Endothelial cell of umbilical vein (primary cell): Measurements from ENCODE around the gene ANKRD13D. TPM values are rescaled to one million over a fixed set of nuclear protein-coding genes. Genes with fewer than 3 reads are reported as not detected.

Experiments
- BruUV-seq: library from RNA; stranded (reverse); fragments of 400-500 nt; replicated peaks from 2 replicates; lab custom pipeline; 2021; lab: Mats Ljungman, UMichigan
- CTCF ChIA-PET: fragments of 300-600, 350-600 bp; sonication (Branson Sonifier 250); formaldehyde crosslinking; loops from one replicate; lab custom pipeline; 2021; ENCODE audit warnings: antibody characterized with exemption, inconsistent platforms; lab: Charles Lee
- POLR2A ChIA-PET: fragments of 300-600, 350-600 bp; sonication (Branson Sonifier 250); formaldehyde crosslinking; loops from one replicate; lab custom pipeline; 2021; ENCODE audit warnings: antibody characterized with exemption, inconsistent platforms; lab: Charles Lee
- DNase-seq: peaks from one replicate; pipeline ENCODE4 v3.0.0-alpha.2; 2011; ENCODE audit warnings: low read depth, low spot score
- FAIRE-seq: peaks from 2 replicates; lab custom pipeline; 2011; peaks lifted over from hg19 to GRCh38; lab: Jason Lieb, UNC
- H2AFZ ChIP-seq: 2 replicates; pipeline ENCODE4 v1.6.0; 2012; ENCODE audit warnings: low read depth, low read length, control low read depth, inconsistent platforms
- H3K27ac ChIP-seq: 2 replicates; pipeline ENCODE4 v1.5.1; 2011; ENCODE audit warnings: low read depth, mild to moderate bottlenecking, control low read depth, low read length, moderate library complexity; ENCODE audit not compliant: insufficient read depth
- H3K27me3 ChIP-seq, 2 experiments: 2 replicates each; pipeline versions ENCODE4 v1.6.0 to v1.6.1; 2011; ENCODE audit warnings: low read length in 2 of 2, mixed read lengths in 1 of 2; ENCODE audit not compliant: control insufficient read depth in 2 of 2, insufficient read depth in 2 of 2
- H3K36me3 ChIP-seq, 2 experiments: 2 replicates in 1 of 2; 3 replicates in 1 of 2; pipeline ENCODE4 v1.5.1; 2011; ENCODE audit warnings: low read length in 2 of 2, mild to moderate bottlenecking in 1 of 2, moderate library complexity in 1 of 2; ENCODE audit not compliant: control insufficient read depth in 2 of 2, insufficient read depth in 2 of 2; ENCODE audit errors: extremely low read depth in 1 of 2
- H3K4me1 ChIP-seq: 3 replicates; pipeline ENCODE4 v1.5.1; 2011; ENCODE audit warnings: mild to moderate bottlenecking, low read length; ENCODE audit not compliant: control insufficient read depth, insufficient read depth; ENCODE audit errors: extremely low read depth
- H3K4me2 ChIP-seq: 2 replicates; pipeline ENCODE4 v1.6.1; 2011; ENCODE audit warnings: low read length, control low read depth, mixed read lengths; ENCODE audit not compliant: insufficient read depth
- H3K4me3 ChIP-seq, 3 experiments: fragments of 200-600 bp in 1 of 3; sonication (generic), shearing (Covaris generic) in 1 of 3; replicated peaks in 1 of 3; 2 replicates each; pipeline ENCODE4 v1.5.1; 2011 to 2016; ENCODE audit warnings: control low read depth in 3 of 3, low read length in 3 of 3, mild to moderate bottlenecking in 2 of 3, inconsistent platforms in 1 of 3, low read depth in 1 of 3, moderate library complexity in 1 of 3; ENCODE audit not compliant: insufficient read depth in 1 of 3
- H3K79me2 ChIP-seq: 2 replicates; pipeline ENCODE4 v1.6.0; 2012; ENCODE audit warnings: low read length, inconsistent platforms; ENCODE audit not compliant: control insufficient read depth, insufficient read depth
- H3K9ac ChIP-seq: replicated peaks from 2 replicates; pipeline ENCODE3; 2011; ENCODE audit warnings: low read length, control low read depth; ENCODE audit not compliant: insufficient read depth; ENCODE audit errors: extremely low read depth
- H3K9me1 ChIP-seq: replicated peaks from 3 replicates; pipeline ENCODE4 v1.6.0; 2011; ENCODE audit warnings: mild to moderate bottlenecking, low read length; ENCODE audit not compliant: control insufficient read depth, insufficient read depth; ENCODE audit errors: extremely low read depth
- H3K9me3 ChIP-seq: replicated peaks from 2 replicates; pipeline ENCODE4 v1.5.1; 2012; ENCODE audit warnings: low read length, inconsistent platforms; ENCODE audit not compliant: control insufficient read depth, insufficient read depth
- H4K20me1 ChIP-seq: replicated peaks from 2 replicates; pipeline ENCODE3; 2011; ENCODE audit warnings: mild to moderate bottlenecking, low read length; ENCODE audit not compliant: control insufficient read depth, insufficient read depth; ENCODE audit errors: extremely low read depth
- EZH2 ChIP-seq: IDR thresholded peaks from 2 replicates; pipeline ENCODE4 v1.6.1; 2012; ENCODE audit warnings: borderline replicate concordance, low read depth, mild to moderate bottlenecking, moderate library complexity, low read length, inconsistent platforms; ENCODE audit not compliant: severe bottlenecking
- FOS ChIP-seq: IDR thresholded peaks from 2 replicates; pipeline ENCODE4 v1.6.1; 2011; ENCODE audit warnings: mild to moderate bottlenecking, low read length, moderate library complexity, borderline replicate concordance; ENCODE audit not compliant: insufficient read depth
- GATA2 ChIP-seq: IDR thresholded peaks from 2 replicates; pipeline ENCODE4 v1.7.0; 2011; ENCODE audit warnings: low read depth, mild to moderate bottlenecking, moderate library complexity, mixed read lengths, low read length; ENCODE audit not compliant: insufficient read length, insufficient read depth
- JUN ChIP-seq: IDR thresholded peaks from 2 replicates; pipeline ENCODE4 v1.6.1; 2011; ENCODE audit warnings: borderline replicate concordance, low read depth; ENCODE audit not compliant: insufficient read length, insufficient read depth
- MYC ChIP-seq: IDR thresholded peaks from one replicate; pipeline ENCODE4 v1.6.1; 2011; ENCODE audit warnings: mild to moderate bottlenecking, low read depth, low read length
- POLR2A ChIP-seq: IDR thresholded peaks from 2 replicates; pipeline ENCODE4 v1.6.1; 2012; ENCODE audit warnings: low read depth, mild to moderate bottlenecking, control low read depth, low read length
- POLR2AphosphoS5 ChIP-seq: IDR thresholded peaks from 2 replicates; pipeline ENCODE4 v1.6.1; 2012; ENCODE audit warnings: low read depth, mild to moderate bottlenecking, control low read depth, low read length, moderate library complexity; ENCODE audit not compliant: insufficient read depth
- dilution Hi-C: fragments of 300-500 bp; cut with MboI; formaldehyde crosslinking; loops from one replicate; pipeline ENCODE4 v1.15.0; 2019; ENCODE audit warnings: low sequenced_read_pairs; ENCODE audit not compliant: extremely low pct_ligation_motif_present
- intact Hi-C: fragments of 100-400 bp; cut with micrococcal nuclease; formaldehyde crosslinking; loops from one replicate; pipeline ENCODE4 v1.10.0; 2022
- polyA plus RNA-seq, 4 experiments: library from polyadenylated mRNA; depleted of rRNA in 3 of 4; stranded (reverse) in 3 of 4; unstranded in 1 of 4; fragments of >200 nt; gene quantifications; 2 replicates each; pipeline versions ENCODE4 v1.2.1 to v1.2.3, GENCODE V29; 2011 to 2012; ENCODE audit warnings: missing spikeins in 1 of 4
- total RNA-seq: library from RNA; stranded (reverse); gene quantifications from 2 replicates; pipeline ENCODE4 v1.2.3, GENCODE V29; 2021
- TF ChIP-seq, protein P1 (sequence below), 2 donors: IDR thresholded peaks; 1 replicate in 1 of 2; 2 replicates in 1 of 2; pipeline ENCODE4 v1.5.1; 2011; ENCODE audit warnings: low read length in 2 of 2, mild to moderate bottlenecking in 2 of 2, moderate library complexity in 2 of 2, control low read depth in 1 of 2, inconsistent platforms in 1 of 2, low read depth in 1 of 2; ENCODE audit not compliant: insufficient read depth in 1 of 2; ENCODE audit errors: extremely low read depth in 1 of 2
- TF ChIP-seq, protein P2 (sequence below): IDR thresholded peaks from 2 replicates; pipeline ENCODE4 v1.6.1; 2011; ENCODE audit not compliant: insufficient read depth, insufficient read length

Gene ANKRD13D
- total and polyA plus RNA-seq, 2 donors (not counting 3 experiments of a cell fraction or from before 2014, with no cell fraction given), result 43.5 to 57.5 TPM

DNA sequence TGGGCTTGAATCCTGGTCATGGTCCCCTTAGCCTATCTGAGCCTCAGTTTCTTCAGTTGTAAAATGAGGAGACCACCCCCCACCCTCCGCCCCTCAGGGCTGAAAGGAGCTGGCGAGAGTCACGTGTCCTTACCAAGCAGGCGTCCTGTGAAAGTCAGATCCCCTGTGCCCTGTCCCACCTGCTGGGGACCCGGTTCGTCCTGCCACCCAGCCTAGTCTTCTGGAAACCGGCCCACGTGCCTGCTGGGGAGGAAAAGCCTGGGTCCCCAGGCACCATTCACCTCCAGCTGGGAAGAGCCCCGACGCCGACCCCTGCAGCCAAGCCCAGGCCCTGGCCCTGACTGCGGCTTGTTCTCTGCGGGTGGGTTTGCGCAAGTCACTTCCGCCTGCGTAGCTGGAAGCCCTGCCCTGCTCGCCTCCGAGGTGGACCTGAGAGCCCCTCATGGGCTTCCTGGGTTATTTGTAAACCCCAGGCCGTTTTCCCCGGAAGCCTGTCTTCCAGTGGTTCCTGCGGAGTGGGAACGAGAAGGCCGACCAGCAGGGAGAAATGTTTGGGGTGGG is 13.5 kb downstream of the ANKRD13D start:
- DNase-seq (no peak), FAIRE-seq (peak; percentile 60)
- TF ChIP-seq POLR2A, result no peak
- TF ChIP-seq, protein P1, sequence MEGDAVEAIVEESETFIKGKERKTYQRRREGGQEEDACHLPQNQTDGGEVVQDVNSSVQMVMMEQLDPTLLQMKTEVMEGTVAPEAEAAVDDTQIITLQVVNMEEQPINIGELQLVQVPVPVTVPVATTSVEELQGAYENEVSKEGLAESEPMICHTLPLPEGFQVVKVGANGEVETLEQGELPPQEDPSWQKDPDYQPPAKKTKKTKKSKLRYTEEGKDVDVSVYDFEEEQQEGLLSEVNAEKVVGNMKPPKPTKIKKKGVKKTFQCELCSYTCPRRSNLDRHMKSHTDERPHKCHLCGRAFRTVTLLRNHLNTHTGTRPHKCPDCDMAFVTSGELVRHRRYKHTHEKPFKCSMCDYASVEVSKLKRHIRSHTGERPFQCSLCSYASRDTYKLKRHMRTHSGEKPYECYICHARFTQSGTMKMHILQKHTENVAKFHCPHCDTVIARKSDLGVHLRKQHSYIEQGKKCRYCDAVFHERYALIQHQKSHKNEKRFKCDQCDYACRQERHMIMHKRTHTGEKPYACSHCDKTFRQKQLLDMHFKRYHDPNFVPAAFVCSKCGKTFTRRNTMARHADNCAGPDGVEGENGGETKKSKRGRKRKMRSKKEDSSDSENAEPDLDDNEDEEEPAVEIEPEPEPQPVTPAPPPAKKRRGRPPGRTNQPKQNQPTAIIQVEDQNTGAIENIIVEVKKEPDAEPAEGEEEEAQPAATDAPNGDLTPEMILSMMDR (IDR thresholded peaks at IDR 0.05; ENCODE audit: extremely low read depth in 1 of 2, insufficient read depth in 1 of 2, low read depth in 1 of 2, low read length in 2 of 2), result no peak
- TF ChIP-seq, protein P2, sequence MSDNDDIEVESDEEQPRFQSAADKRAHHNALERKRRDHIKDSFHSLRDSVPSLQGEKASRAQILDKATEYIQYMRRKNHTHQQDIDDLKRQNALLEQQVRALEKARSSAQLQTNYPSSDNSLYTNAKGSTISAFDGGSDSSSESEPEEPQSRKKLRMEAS, result no peak
- no peak for TF ChIP-seq POLR2AphosphoS5
- no peak for TF ChIP-seq EZH2
- TF ChIP-seq FOS, result no peak
- no peak for TF ChIP-seq JUN
- no peak for TF ChIP-seq GATA2
- TF ChIP-seq MYC, result no peak
- intact Hi-C loops, result loop anchor here (2.0 kb wide), 1 partner anchor 14 kb away; the partner anchor contains the start of gene ANKRD13D
- BruUV-seq, result no TSS peak
- Histone ChIP-seq H3K4me2 (peak overlapping the region; percentile 58), H3K4me3 (peak overlapping the region in 1 of 3 experiments; percentile 89), H3K27me3 (no peaks in the 10 kb centered on the region), H3K36me3 (peaks cover 0 to 25% of the 10 kb centered on the region in 2 experiments), H3K9me3 (no peaks in the 10 kb centered on the region), H2AFZ (no peak overlapping the region), H3K4me1 (peaks cover 3% of the 10 kb centered on the region), H3K9me1 (no peaks in the 10 kb centered on the region), H3K9ac (no peak overlapping the region), H3K27ac (no peak overlapping the region), H4K20me1 (no peaks in the 10 kb centered on the region), H3K79me2 (no peaks in the 10 kb centered on the region)
- dilution Hi-C loops, result no loop called here
- ChIA-PET POLR2A (interaction anchor here (1.3 kb wide), 1 partner anchor 12 kb away, joined by 6 read pairs; no protein-coding TSS in a partner anchor), CTCF (interaction anchor here (0.7 to 3.1 kb wide), 8 partner anchors 14 to 221 kb away, joined by 3 to 18 read pairs (median 4); partner anchors contain the start of gene ANKRD13D)
